Umbilical cord (tissue), 2 donors: ENCODE data around the gene MPRIP. TPM values are rescaled to one million over a fixed set of nuclear protein-coding genes. Genes with fewer than 3 reads are reported as not detected.
A peak's percentile ranks its signal among the peaks of the same experiment; 100 is the strongest.
"Not testable (repeated sequence)": the region's sequence is repeated elsewhere in the genome, so short reads cannot be mapped to it uniquely, and the experiment has no call there.

Experiments used
- DNase-seq: peaks from one replicate; pipeline ENCODE4 v3.0.0-alpha.2; 2015; ENCODE audit warnings: low spot score
- total RNA-seq: library from RNA; depleted of rRNA; stranded (reverse); fragments of >200 nt; gene quantifications from one replicate; pipeline ENCODE4 v1.2.3, GENCODE V29; 2014; ENCODE audit warnings: low replicate concordance; ENCODE audit not compliant: insufficient read depth

MPRIP gene
- total RNA-seq, 1 donor from 2014 or later = 69.3 TPM

DNA sequence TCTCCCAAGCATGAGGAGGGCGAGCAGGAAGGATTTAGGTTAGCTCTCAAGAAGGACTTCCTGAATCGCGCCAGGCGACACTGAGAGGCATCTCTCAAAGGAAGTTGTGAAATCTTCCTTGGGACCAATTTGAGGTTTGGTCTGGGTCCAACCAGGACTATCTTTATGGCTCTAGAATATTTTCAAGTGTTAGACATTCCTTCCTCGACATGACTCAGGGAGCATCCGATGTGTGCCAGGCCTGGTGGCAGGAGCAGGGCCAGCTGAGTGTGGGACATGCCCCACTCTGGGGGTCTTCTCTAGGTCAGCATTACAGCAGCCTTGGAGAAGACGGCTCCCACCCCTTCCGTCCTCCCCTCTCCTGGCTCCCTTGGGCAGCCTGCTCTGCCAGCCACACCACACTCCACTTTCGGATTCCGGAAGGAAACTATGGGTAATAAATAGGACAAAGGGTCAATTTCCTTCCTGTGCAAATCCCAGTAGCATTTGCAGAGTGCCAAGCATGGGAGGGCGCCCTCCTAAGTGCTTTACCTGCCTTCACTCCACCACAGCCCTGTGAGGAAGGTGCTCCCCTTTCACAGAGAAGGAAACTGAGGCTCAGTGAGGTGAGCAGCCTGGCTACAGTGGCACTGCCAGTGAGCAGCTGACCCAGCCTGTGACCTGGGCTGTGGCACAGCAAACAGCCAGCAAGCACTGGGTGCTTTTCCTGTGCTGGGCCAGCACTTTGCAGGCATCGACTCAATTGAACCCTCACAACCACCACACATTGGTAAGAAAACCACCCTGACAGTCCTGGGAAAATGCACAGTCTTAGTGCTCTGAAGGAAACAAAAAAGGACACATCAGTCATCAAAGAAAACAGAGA is 31.0 kb upstream of the MPRIP start:
- peak; percentile 54 for DNase-seq

DNA sequence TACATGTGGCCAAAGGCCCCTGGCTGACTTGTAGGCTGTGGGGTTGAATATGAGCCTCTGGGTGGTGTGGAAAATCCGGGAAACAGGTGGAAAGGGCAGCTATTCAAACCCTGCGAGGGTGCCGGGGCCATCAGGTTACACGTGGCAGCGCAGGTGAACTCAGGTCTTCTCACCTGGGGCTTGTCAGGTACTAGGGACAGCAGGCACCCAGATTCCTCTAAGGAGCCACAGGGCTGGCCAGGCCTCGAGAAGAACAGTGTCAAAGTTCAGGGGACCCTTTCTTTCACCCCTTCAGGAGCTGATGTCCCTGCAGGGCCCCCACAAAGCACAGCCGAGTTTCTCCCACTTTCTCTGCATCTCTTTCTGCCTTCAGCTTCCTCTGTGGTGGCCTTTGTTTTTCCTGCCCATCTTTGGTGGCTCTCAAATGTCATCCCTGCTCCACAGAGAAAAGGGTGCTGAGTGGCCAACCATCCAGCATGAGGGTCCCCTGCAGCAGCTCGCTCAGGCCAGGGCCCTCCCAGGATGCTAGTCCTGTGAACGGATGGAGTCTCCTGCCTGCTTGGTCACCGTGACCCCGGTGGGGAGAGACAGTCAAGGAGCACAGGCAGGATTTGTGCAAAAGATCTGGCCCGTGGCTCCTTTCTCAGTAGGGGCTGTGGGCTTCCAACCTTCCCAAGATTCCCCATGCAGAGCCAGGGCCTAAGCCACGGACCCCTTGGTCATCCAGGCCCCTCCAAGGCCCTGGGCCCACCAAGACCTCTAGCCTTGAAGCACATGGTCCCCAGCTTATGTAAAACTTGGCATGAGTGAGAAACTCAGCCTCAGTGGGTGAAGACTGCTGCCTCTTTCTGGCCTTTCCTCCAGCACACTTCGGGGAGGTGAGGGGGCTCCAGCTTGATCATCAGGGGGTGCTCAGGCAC is 28.2 kb upstream of the MPRIP start:
- not testable (repeated sequence) for DNase-seq

DNA sequence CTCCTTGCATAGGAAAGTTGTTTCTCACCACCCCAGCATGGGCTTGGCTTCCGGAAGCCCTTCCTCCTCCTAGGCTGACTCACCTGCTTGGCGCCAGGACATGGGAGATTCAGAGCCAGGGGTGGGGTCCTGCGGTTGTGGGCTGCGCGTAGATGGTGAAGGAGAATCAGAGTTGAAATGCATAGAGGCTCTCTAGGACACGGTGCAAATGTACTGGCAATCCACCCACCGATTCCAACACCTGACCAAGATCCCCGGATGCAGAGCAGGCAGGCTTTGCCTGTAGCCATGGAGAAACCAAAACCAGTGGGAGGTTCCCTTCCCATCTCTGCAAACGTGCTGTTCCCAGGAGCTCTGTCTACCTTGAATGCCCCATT is 27.5 kb upstream of the MPRIP start:
- not testable (repeated sequence) for DNase-seq

DNA sequence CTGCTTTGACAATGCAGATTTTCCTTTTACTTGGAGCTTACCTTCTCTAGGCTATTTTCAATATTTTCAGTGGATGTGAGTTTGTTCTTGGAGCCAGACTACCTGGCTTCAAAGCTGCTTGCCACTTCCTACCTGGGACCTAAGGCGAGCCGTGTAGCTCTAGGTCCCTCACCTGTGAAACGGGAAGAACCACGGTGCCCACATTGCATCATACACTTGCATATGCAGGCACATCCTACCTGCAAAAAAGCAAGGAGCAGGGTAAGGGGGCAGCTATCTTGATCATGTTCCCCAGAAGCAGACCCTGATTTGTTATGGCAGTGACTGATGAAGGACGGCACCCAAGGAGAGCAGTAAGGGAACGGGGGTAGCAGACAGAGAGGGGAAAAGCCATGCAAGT is 27.0 kb upstream of the MPRIP start:
- DNase-seq = no peak

DNA sequence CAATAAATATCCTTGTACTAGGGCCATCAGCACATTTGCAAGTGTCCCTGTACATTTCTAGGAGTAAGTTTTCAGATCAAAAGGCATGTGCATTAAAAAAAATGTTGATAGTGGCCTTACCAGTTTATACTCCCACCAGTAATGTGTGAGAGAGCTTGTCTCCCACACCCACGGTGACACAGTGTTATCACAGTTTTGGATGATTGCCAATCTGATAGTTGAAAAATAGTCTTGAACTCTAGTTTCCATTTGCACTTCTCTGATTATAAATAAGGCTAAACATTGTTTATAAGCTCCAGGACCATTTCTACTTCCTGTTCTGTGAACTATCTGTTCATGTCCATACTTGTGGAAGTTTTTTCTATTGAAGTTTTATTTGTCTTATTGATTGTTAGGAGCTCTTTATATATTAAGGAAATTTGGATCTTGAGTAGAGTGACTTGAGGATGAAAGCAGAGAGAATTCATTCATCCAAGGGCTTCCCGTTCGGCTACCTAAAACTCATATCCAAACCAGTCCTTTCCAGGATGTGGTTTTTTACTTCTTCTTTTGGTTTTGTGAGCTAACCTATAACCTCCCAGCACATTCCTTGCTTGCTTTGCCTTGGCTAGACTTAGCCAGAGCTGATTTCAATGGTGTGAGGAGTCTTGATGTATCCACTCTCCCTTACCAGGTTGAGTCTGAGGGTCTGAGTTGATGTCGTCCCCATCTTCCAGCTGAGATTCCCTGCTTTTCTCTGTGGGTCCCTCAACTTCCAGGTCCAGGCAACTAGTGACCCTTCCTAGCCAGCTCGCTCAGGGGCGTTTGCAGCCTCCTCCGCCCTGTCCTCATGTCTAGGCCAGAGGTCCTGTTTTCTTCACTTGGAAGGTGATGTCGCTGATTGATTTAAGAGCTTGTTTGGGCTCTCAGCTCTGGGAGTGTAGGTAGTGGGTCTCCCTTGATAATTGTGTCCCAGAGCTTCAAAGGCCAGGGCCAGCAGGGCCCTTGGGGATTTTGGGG is 25.8 kb upstream of the MPRIP start:
- peak; percentile 44 for DNase-seq

DNA sequence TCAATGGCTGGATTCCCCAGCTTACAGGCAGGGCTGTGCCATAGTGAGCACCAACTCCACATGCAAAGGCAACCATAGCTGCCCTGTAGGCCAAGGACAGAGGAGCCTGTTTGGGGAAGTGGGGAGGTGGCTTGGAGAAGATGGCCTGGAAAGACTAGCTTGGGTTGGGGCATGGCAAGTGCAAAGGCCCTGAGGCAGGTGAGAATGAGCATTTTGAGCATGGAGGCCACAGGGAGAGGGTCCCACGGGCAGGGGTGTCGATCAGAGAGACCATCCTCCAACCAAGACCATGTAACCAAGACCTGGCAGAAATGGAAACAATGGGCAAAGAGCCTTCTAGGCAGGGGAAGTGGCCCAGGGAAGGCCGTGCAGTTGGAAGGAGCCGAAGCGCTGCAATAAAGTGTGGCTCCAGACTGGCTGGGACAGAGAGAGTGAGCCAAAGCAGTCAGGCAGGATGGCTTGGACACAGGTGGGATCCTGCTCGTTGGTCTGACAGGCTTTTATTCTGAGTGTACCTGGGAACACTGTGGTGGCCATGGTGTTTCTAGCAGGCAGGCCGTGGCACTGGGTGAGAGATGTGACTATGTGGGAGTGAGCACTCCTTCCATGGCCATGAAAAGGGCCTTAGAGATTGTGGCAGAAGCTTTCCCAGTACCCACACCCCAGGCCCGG is 24.8 kb upstream of the MPRIP start:
- DNase-seq = no peak

DNA sequence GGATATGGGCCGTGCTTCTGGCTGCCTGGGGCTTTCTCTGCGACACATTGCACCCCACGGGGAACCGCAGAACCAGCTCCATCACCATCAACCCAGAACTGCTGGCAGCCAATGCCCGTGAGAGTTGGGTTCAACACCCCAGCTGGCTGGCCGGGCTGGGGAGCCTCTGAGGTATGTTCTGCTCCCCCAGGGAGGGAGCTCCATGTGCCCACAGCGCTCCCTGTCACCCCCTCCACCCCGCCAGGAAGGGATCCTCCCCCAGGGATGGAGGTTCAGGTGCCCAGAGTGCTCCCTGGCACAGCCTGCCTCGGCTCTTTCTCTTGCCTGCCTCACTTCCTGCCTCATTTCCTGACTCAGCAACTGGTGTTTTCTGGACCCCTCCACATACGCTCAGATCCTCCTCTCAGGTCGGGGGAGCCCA is 24.2 kb upstream of the MPRIP start:
- no peak for DNase-seq

DNA sequence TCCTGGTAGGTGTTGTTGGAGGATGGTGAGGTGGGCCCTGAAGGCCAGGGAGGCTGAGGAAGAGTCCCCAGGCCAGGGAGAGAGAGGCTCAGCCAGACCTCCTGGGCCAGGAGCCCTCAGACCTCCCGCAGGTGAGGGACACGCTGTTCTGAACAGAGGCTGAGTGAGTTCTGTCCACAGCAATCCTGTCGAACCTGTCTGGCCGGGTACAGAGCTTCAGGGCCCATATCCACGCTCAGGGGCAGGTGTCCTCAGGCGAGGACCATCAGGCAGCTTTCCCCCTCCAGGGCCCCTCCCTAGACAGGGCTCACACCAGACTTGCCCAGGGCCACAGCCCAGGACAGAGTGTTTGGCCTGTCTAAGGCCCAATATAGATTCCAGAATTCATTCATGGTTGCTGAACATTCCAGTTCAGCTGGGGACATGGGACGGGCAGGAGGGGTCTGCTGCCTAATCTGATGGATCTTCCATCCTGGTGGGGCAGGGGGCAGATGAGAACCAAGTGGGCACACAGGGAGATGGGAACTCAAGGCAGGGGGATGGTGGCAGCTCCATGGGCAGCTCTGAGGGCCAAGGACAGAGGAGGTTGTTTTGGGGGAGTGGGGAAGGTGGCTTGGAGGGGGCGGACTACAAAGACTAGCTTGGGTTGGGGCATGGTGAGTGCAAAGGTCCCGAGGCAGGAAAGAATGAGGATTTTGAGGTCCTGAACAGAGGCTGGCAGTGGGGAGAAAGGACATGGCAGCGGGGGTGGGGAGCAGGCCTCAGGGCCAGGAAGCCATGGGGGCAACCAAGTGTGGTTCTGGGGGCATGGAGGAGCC is 23.4 kb upstream of the MPRIP start:
- DNase-seq = no peak

DNA sequence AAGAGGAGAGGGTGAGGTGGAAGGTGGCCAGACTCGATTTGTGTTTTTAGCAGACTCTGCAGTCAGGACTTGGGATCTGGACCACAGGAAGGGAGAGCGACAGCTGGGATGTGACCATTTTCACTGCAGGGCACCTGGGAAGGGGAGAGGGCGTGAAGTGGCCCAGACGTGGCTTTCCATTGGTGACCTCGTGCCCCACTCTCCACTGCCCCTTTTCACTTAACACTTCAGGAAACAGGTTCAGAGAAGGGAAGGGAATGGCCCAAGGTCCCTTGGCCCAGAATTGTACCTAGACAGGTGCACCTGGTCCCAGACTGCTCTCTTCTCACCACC is 22.9 kb upstream of the MPRIP start:
- no peak for DNase-seq

DNA sequence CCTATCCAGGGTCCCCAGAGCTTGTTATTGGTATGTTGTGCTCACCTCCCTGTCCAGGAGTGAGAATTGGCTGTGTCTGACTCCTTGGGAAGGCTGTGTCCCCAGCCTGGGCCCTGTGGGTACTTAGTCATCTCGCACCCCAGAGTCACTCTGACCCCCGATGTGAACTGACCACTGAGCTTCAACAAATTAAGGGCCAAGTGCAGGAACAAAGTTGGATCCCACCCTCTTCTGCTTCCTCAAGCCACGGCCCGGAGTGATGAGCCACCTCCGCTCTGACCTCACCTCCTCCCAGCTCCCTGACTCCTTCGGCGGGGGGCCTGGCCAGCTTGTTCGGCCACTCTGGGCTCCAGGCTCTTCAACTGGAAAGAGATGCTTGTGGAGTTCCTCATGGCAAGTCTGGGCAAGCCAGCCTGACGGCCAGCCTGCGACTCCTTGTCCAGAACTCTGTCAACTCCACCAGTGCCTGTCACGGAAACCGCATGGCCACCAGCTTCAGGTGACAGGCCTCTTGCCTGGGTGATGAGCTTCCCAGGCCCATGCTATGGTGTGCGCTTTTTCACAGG is 22.3 kb upstream of the MPRIP start:
- no peak for DNase-seq

DNA sequence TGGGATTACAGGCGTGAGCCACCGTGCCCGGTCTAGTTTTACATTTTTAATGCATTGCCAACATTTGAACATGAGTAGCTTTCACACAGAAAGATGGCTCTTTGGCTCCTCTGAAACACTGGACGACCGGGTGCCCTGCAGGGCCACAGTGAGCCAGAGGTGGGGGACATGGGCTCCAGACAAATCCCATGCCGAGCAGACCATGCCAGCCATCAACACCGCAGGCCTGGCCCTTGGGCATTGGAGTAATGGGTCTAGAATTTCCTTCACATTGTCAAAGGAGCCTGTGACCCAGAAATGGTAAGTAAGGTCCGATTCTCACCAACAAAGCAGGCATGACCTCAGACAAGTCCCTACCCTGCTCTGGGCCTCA is 21.4 kb upstream of the MPRIP start:
- DNase-seq = no peak

DNA sequence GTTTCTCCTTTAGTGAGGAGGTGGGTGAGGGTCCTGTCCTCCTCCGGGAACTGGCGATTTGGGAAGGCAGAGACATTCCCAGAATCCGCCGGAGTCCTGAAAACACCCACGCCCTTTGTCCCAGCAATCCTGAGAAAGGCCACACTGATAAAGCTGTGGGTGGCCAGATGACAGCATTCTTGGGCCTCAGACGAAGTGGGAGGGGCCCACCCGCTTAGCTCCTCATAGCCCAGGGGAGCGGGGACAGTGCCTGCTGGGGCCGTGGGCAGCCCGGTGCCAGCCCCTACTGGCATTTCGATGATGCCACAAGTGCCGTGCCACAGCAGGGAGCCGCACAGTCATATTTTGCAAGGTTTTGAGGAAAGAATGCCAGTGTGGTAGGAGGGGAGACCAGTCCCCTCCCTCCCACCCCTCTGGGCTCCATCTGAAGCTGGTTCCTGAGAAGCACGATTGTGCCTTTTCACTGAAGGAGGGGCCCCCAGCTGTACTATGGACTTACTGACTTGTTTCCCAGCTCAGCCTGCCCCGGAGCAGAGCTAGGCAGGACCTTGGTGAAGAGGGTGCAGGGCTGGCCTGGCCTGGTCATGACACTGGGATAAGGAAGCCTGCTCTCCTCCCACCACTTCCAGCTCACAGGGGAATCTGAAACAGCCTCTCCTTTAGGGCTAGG is 20.9 kb upstream of the MPRIP start:
- DNase-seq = no peak

DNA sequence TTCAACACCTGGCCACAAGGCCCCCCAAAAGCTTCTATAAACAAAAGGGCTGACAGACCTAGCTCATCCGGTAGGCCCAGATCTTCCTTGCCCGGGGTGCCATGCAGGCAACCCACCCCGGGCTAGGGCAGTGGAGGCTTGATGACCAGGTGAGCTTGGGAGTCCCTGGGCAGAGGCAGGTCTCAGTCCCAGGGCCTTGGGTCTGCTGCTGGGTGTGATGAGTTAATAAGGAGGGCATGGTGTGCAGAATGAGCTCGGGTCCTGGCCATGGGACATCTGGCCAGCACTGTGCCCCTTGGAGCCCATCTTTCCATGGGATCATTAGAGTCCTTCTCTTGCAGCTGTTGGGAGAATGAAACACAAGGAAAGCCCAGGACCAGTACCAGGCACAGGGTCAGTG is 20.2 kb upstream of the MPRIP start:
- DNase-seq = no peak

DNA sequence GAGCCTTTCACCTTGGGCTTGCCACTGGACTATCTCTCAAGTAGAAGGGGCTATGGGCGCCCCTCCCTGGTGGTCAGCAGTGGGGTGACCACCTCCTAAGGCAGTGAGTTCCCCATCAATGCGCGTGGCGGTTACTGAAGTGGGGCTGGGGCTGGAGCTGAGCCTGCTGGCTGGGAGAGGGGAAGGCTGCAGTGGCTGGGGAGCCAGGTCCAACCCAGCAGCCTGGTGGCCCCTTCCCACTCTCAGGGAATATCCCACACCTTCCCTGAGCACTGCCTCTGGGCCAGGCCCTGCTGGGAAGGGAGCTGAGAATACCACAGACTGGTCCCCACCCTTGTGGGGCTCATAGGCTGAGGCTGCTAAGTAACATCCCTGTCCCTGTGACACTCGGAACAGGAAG is 19.8 kb upstream of the MPRIP start:
- no peak for DNase-seq

DNA sequence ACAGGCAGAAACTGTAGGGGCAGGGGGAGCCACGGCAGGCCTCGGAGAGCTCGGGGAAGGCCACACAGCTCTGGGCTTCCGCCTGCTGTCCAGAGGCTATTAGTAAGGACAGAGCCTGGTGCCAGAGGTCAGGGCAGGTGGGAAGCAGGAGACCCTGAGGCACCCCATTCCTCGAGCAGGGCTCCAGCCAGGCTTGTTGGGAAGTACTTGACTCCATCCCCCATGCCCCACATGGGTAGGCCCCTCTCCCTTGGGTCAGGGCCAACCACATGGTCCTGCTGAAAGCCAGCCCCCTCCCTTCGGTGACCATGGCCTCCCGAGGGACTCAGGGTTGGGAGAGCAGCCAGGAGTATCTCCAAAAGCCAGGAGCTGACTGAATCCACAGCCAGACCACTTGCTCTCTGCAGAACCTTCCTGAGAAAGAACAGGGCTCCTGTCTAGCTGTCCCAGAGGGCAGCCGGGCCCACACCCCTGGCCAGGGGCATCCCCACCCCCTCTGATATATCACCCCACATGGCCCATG is 17.4 kb upstream of the MPRIP start:
- peak; percentile 52 for DNase-seq

DNA sequence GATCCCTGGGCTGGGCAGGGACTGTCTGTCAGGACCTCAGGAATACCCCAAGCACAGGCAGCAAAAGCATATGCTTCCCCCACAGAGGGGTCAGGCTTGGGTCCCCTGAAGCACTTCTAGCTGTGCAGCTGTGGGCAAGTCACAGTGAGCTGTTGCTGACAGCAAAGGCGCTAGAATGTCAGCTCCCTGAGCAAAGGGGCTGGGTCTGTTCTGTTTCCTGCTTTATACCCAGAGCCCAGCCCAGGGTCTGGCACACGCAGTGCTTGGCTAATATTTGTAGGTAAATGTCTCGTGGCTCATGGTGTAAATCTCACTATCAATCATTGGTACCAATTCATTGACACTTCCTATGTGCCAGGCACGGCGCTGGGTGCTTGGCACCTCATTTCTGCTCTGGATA is 16.6 kb upstream of the MPRIP start:
- no peak for DNase-seq

DNA sequence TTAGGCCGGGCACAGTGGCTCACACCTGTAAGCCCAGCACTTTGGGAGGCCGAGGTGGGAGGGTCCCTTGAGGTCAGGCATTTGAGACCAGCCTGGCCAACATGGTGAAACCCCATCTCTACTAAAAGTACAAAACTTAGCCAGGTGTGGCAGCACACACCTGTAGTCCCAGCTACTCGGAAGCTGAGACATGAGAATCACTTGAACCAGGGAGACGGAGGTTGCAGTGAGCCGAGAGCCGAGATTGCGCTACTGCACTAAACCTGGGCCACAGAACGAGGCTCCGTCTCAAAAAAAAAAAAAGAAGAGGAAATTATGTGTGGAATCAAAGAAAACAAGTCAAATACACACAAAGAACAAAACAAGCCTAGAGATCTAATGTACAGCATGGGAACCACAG is 16.1 kb upstream of the MPRIP start:
- DNase-seq = no peak

DNA sequence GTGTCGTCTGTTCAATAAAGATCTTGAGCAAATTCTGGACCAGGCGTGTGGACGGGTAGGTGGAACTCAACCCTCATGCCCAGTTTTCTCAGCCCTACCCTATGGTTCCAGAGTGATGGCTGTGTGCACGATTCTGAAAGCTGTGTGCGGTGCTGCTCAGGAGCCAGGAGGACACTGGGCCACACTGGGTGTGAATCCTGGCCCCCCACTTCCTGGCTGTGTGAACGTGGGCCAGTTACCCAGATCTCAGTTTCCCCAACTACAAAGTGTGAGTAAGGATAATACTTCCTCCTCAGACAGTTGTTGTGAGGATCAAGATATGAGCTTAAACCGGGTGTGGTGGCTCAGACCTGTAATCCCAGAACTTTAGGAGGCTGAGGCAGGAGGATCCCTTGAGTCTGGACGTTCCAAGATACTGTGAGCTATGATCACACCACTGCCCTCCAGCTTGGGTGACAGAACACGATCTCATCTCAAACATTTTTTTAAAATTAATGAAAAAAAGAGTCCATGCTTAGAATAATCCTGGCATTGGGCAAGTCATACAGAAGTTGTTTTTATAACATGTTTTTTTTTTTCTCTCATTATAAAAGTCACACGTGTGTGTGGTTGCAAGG is 14.7 kb upstream of the MPRIP start:
- no peak for DNase-seq
